ENCODE measurements around the gene HS6ST2. TPM values are rescaled to one million over a fixed set of nuclear protein-coding genes. Genes with fewer than 3 reads are reported as not detected.

The HS6ST2 gene
- total RNA-seq, 1 donor from 2014 or later = not detected

DNA sequence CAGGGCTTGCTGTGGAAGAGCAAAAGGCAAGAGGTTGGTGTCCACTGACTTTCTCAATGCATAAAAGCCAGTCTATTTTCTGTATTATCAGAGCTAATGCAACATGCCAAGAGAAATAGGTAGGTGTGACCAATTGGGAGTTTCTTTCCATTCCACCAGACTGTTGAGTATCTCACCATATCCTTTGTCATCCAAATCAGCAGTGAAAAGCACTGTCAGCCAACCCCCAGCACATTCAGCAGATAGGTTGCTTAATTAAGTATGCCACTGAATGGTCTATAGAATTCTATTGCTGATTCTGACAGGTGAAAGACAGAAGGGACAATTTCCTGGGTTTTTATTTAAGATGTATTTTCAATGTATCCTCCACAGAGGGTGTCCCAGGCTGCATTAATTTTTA, 139.8 kb downstream of the HS6ST2 start:
- TF ChIP-seq CTCF (IDR thresholded peaks at IDR 0.05) = no peak
- Histone ChIP-seq H3K4me1 (no peaks in the 10 kb centered on the region), H3K27ac (no peak overlapping the region), H3K36me3 (no peaks in the 10 kb centered on the region), H3K4me3 (no peak overlapping the region), H3K9me3 (no peaks in the 10 kb centered on the region), H3K27me3 (no peaks in the 10 kb centered on the region)
- intact Hi-C loops (cut with DNase I) = no loop called here
- DNase-seq (ENCODE audit: low spot score in 2 of 2) = no peak

DNA sequence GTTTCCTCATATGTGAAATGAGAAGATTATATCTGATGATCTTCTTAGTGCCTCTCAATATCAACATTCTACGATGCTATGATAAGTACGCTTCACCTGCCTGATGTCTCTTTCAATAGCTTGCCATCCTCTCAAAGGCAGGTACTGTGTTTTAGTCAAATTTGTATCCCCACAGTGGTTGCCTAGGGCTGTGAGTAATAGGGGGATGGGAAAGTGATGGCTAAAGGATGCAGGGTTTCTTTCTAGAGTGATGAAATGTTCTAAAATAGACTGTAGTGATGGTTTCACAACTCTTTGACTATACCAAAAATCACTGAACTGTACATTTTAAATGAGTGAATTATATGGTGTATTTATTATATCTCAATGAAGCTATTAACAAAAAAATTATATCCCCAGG, 142.8 kb downstream of the HS6ST2 start:
- Histone ChIP-seq H3K36me3 (no peaks in the 10 kb centered on the region), H3K4me3 (no peak overlapping the region), H3K4me1 (no peaks in the 10 kb centered on the region), H3K27ac (no peak overlapping the region), H3K27me3 (no peaks in the 10 kb centered on the region), H3K9me3 (no peaks in the 10 kb centered on the region)
- no peak for DNase-seq (ENCODE audit: low spot score in 2 of 2)
- intact Hi-C loops (cut with DNase I) = no loop called here
- no peak for TF ChIP-seq CTCF (IDR thresholded peaks at IDR 0.05)

DNA sequence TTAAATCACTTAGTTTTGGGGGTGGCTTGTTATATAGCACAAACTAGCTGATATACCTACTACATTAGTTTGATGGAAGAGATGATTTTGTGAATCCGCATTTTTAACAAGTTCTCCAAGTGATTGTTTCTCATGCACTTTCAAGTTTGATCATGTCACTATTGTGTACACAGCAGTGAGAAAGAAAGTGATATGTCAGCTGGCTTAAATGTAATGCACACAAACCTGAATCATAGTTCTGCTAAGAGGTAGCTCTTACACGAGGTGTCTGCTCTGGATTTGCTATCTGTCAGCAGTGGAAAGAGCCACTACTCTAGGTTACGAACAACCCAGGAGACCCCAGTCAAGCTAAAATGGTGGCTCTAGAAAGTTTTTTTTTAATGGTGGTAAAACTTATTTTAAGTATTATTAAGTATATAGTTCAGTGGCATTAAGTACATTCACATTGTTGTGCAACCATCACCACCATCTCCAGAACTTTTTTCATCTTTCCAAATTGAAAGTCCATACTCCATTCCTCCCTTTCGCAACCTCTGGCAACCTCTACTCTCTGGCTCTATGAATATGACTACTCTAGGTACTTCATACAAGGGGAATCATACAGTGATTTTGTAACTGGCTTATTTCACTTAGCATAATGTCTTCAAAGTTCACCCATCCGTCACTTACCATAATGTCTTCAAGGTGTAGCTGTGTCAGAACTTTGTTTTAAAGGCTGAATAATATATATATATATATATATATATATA, 147.3 kb downstream of the HS6ST2 start:
- TF ChIP-seq CTCF (IDR thresholded peaks at IDR 0.05) = no peak
- Histone ChIP-seq H3K27me3 (no peaks in the 10 kb centered on the region), H3K27ac (no peak overlapping the region), H3K4me1 (no peaks in the 10 kb centered on the region), H3K9me3 (no peaks in the 10 kb centered on the region), H3K4me3 (no peak overlapping the region), H3K36me3 (no peaks in the 10 kb centered on the region)
- no peak for DNase-seq (ENCODE audit: low spot score in 2 of 2)
- intact Hi-C loops (cut with DNase I) = no loop called here

GRCh38 chrX:132810488-132810887, 147.9 kb downstream of the HS6ST2 start:
- Histone ChIP-seq H3K27ac (no peak overlapping the region), H3K4me3 (no peak overlapping the region), H3K9me3 (no peaks in the 10 kb centered on the region), H3K4me1 (no peaks in the 10 kb centered on the region), H3K27me3 (no peaks in the 10 kb centered on the region), H3K36me3 (no peaks in the 10 kb centered on the region)
- TF ChIP-seq CTCF (IDR thresholded peaks at IDR 0.05) = no peak
- intact Hi-C loops (cut with DNase I) = no loop called here
- no peak for DNase-seq (ENCODE audit: low spot score in 2 of 2)

DNA sequence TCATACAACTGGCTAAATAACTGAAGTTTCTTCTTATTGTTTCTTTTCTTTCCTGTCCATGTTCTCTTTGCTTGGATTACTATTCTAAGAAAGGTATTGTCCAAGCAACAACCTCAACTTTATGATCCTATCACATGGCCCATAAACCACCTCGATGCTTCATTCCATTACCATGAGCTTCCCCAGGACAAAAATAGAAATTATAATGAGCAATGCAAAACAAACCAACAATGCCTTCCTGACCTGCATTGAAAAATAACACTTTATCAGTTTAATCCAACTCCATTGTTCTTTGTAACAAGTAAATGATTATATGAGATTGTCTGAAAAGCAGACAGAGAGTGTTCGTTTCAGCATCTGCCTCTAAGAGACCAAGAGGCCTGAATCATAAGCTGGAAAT, 148.8 kb downstream of the HS6ST2 start:
- TF ChIP-seq CTCF (IDR thresholded peaks at IDR 0.05) = no peak
- no peaks in the 10 kb centered on the region for H3K4me1 ChIP-seq
- H3K36me3 ChIP-seq = no peaks in the 10 kb centered on the region
- H3K9me3 ChIP-seq = no peaks in the 10 kb centered on the region
- no peak overlapping the region for H3K4me3 ChIP-seq
- no peak overlapping the region for H3K27ac ChIP-seq
- H3K27me3 ChIP-seq = no peaks in the 10 kb centered on the region
- intact Hi-C loops (cut with DNase I) = no loop called here
- no peak for DNase-seq (ENCODE audit: low spot score in 2 of 2)

Data from ascending aorta (tissue), 2 donors.